H9 (cell line): ENCODE data around the gene PTGIR. TPM values are rescaled to one million over a fixed set of nuclear protein-coding genes. Genes with fewer than 3 reads are reported as not detected.
A peak's percentile ranks its signal among the peaks of the same experiment; 100 is the strongest.

Experiments used
- DNase-seq: peaks from one replicate; pipeline ENCODE4 v3.0.0-alpha.2; 2017
- H2AFZ ChIP-seq: one replicate; pipeline ENCODE4 v1.6.1; 2013; ENCODE audit warnings: mild to moderate bottlenecking, low read length, control low read depth, moderate library complexity
- H2AK5ac ChIP-seq: 2 replicates; pipeline ENCODE4 v1.6.1; 2013; ENCODE audit warnings: low read length, control low read depth, mixed read lengths; ENCODE audit not compliant: insufficient read length
- H2BK120ac ChIP-seq: one replicate; pipeline ENCODE4 v1.6.1; 2013; ENCODE audit warnings: low read depth, mild to moderate bottlenecking, low read length, control low read depth, inconsistent platforms; ENCODE audit not compliant: poor library complexity, severe bottlenecking
- H2BK12ac ChIP-seq: 2 replicates; pipeline ENCODE4 v1.6.1; 2013; ENCODE audit warnings: low read length, control low read depth, mixed read lengths, low read depth; ENCODE audit not compliant: insufficient read length
- H2BK15ac ChIP-seq: 2 replicates; pipeline ENCODE4 v1.6.1; 2013; ENCODE audit warnings: low read depth, low read length, control low read depth
- H2BK20ac ChIP-seq: one replicate; pipeline ENCODE4 v1.6.1; 2013; ENCODE audit warnings: low read depth, mild to moderate bottlenecking, low read length, control low read depth, inconsistent platforms; ENCODE audit not compliant: poor library complexity, severe bottlenecking
- H2BK5ac ChIP-seq: 2 replicates; pipeline ENCODE4 v1.6.1; 2013; ENCODE audit warnings: low read length, control low read depth, mixed read lengths; ENCODE audit not compliant: insufficient read length
- H3K14ac ChIP-seq: 2 replicates; pipeline ENCODE4 v1.6.1; 2013; ENCODE audit warnings: low read length, control low read depth; ENCODE audit not compliant: insufficient read depth
- H3K18ac ChIP-seq: 2 replicates; pipeline ENCODE4 v1.6.1; 2013; ENCODE audit warnings: low read depth, mild to moderate bottlenecking, mixed read lengths, low read length, control low read depth; ENCODE audit not compliant: insufficient read length
- H3K23ac ChIP-seq: 2 replicates; pipeline ENCODE4 v1.6.1; 2013; ENCODE audit warnings: low read length, control low read depth, mixed read lengths, low read depth; ENCODE audit not compliant: insufficient read length
- H3K23me2 ChIP-seq: 2 replicates; pipeline ENCODE4 v1.6.1; 2013; ENCODE audit warnings: low read depth, mild to moderate bottlenecking, mixed read lengths, low read length, control low read depth; ENCODE audit not compliant: insufficient read length, poor library complexity, severe bottlenecking
- H3K27ac ChIP-seq: 2 replicates; pipeline ENCODE4 v1.5.1; 2013; ENCODE audit warnings: low read length, control low read depth, mixed read lengths, low read depth; ENCODE audit not compliant: insufficient read length
- H3K27me3 ChIP-seq: 2 replicates; pipeline ENCODE4 v1.6.1; 2013; ENCODE audit warnings: low read length, control low read depth, inconsistent platforms; ENCODE audit not compliant: insufficient read depth
- H3K4ac ChIP-seq: 2 replicates; pipeline ENCODE4 v1.6.1; 2013; ENCODE audit warnings: low read depth, mild to moderate bottlenecking, control low read depth, inconsistent platforms, low read length, moderate library complexity
- H3K4me1 ChIP-seq: 2 replicates; pipeline ENCODE4 v1.6.1; 2013; ENCODE audit warnings: low read length, control low read depth, inconsistent platforms; ENCODE audit not compliant: insufficient read depth
- H3K4me2 ChIP-seq: 2 replicates; pipeline ENCODE4 v1.6.1; 2013; ENCODE audit warnings: low read length, control low read depth, mixed read lengths; ENCODE audit not compliant: insufficient read length, insufficient read depth
- H3K56ac ChIP-seq: 2 replicates; pipeline ENCODE4 v1.6.1; 2013; ENCODE audit warnings: low read depth, mild to moderate bottlenecking, mixed read lengths, low read length, control low read depth; ENCODE audit not compliant: insufficient read length
- H3K79me1 ChIP-seq: 2 replicates; pipeline ENCODE4 v1.6.1; 2013; ENCODE audit warnings: low read depth, mild to moderate bottlenecking, moderate library complexity, low read length, control low read depth, inconsistent platforms; ENCODE audit not compliant: insufficient read depth, poor library complexity, severe bottlenecking
- H3K79me2 ChIP-seq: 2 replicates; pipeline ENCODE4 v1.6.1; 2013; ENCODE audit warnings: low read length, control low read depth, inconsistent platforms; ENCODE audit not compliant: insufficient read depth
- H3K9ac ChIP-seq: 2 replicates; pipeline ENCODE4 v1.6.1; 2013; ENCODE audit warnings: low read length, control low read depth, mixed read lengths; ENCODE audit not compliant: insufficient read length; ENCODE audit errors: extremely low read depth
- H3K9me3 ChIP-seq: one replicate; pipeline ENCODE4 v1.6.1; 2013; ENCODE audit warnings: low read depth, low read length, inconsistent platforms; ENCODE audit not compliant: control insufficient read depth
- H3T11ph ChIP-seq: one replicate; pipeline ENCODE4 v1.6.1; 2013; ENCODE audit warnings: mild to moderate bottlenecking, low read length, control low read depth, inconsistent platforms
- H4K20me1 ChIP-seq: one replicate; pipeline ENCODE4 v1.6.1; 2013; ENCODE audit not compliant: control insufficient read depth, insufficient read length, insufficient read depth
- H4K5ac ChIP-seq: 2 replicates; pipeline ENCODE4 v1.6.1; 2013; ENCODE audit warnings: low read depth, mild to moderate bottlenecking, mixed read lengths, low read length, control low read depth; ENCODE audit not compliant: insufficient read length
- H4K8ac ChIP-seq: replicated peaks from 2 replicates; pipeline ENCODE4 v1.6.1; 2013; ENCODE audit warnings: low read length, control low read depth, mixed read lengths, low read depth; ENCODE audit not compliant: insufficient read length
- H4K91ac ChIP-seq: 2 replicates; pipeline ENCODE4 v1.6.1; 2013; ENCODE audit warnings: low read depth, mild to moderate bottlenecking, moderate library complexity, mixed read lengths, low read length, control low read depth; ENCODE audit not compliant: insufficient read length
- H3K27ac Mint-ChIP-seq, 3 experiments: 2 replicates in 2 of 3; 3 replicates in 1 of 3; pipeline ENCODE4 v1.8.0; 2020 to 2021; ENCODE audit warnings: mixed read lengths in 3 of 3, mild to moderate bottlenecking in 1 of 3, moderate library complexity in 1 of 3
- H3K27me3 Mint-ChIP-seq: 2 replicates; pipeline ENCODE4 v1.8.0; 2021; ENCODE audit warnings: low read depth, mild to moderate bottlenecking, moderate library complexity, mixed read lengths
- H3K36me3 Mint-ChIP-seq, 3 experiments: 2 replicates in 2 of 3; 3 replicates in 1 of 3; pipeline ENCODE4 v1.8.0; 2020 to 2021; ENCODE audit warnings: low read depth in 3 of 3, mixed read lengths in 3 of 3; ENCODE audit not compliant: insufficient read depth in 1 of 3
- H3K4me1 Mint-ChIP-seq, 2 experiments: 2 replicates each; pipeline ENCODE4 v1.8.0; 2020; ENCODE audit warnings: mixed read lengths in 2 of 2
- H3K4me3 Mint-ChIP-seq, 2 experiments: 2 replicates in 1 of 2; 3 replicates in 1 of 2; pipeline ENCODE4 v1.8.0; 2020 to 2021; ENCODE audit warnings: mild to moderate bottlenecking in 2 of 2, mixed read lengths in 2 of 2, moderate library complexity in 1 of 2
- H3K9me3 Mint-ChIP-seq, 2 experiments: 2 replicates in 1 of 2; 3 replicates in 1 of 2; pipeline ENCODE4 v1.8.0; 2020; ENCODE audit warnings: mild to moderate bottlenecking in 2 of 2, mixed read lengths in 2 of 2, moderate library complexity in 1 of 2
- CTCF ChIP-seq: fragments of 200-600 bp; sonication (generic); conservative IDR thresholded peaks from 3 replicates; pipeline ENCODE4 v1.8.0; 2021; ENCODE audit warnings: antibody characterized with exemption, mild to moderate bottlenecking
- WGBS: extraction: QIAGEN DNeasy Blood & Tissue Kit; methylation state at CpG from one replicate; pipeline ENCODE4 v1.1.7; 2013; ENCODE audit warnings: missing lambda C conversion rate, low lambda C conversion rate, mixed read lengths; ENCODE audit not compliant: insufficient read length; ENCODE audit errors: extremely low coverage; 5-methylcytosine and 5-hydroxymethylcytosine counted together
- total RNA-seq: library from RNA; stranded (reverse); gene quantifications from 2 replicates; pipeline ENCODE4 v1.2.1, GENCODE V29; 2021

The PTGIR gene
- total RNA-seq, 1 experiment from 2014 or later = not detected

- Histone ChIP-seq H2BK5ac (no peak overlapping the region), H4K91ac (no peak overlapping the region), H3T11ph (no peak overlapping the region), H3K23me2 (peaks cover 8% of the 10 kb centered on the region), H3K18ac (no peak overlapping the region), H3K4ac (no peak overlapping the region), H3K27ac (no peak overlapping the region), H2AK5ac (no peak overlapping the region), H4K20me1 (no peaks in the 10 kb centered on the region), H3K9ac (no peak overlapping the region), H2BK15ac (no peak overlapping the region), H3K23ac (no peak overlapping the region), H3K4me1 (no peaks in the 10 kb centered on the region), H4K8ac (no peak overlapping the region), H4K5ac (no peak overlapping the region), H3K79me1 (peaks cover 4% of the 10 kb centered on the region), H3K27me3 (no peaks in the 10 kb centered on the region), H3K14ac (no peak overlapping the region), H3K79me2 (peaks cover 5% of the 10 kb centered on the region; the same call in 1 of the 2 replicates), H2BK120ac (no peak overlapping the region), H3K9me3 (no peaks in the 10 kb centered on the region), H2BK20ac (no peak overlapping the region), H3K4me2 (no peak overlapping the region), H3K56ac (no peak overlapping the region), H2AFZ (no peak overlapping the region), H2BK12ac (no peak overlapping the region)
- no peak for TF ChIP-seq CTCF
- H3K4me1 Mint-ChIP-seq = peaks cover 19 to 31% of the 10 kb centered on the region in 2 experiments
- H3K27me3 Mint-ChIP-seq = no peaks in the 10 kb centered on the region
- H3K36me3 Mint-ChIP-seq = peaks cover 28 to 53% (median 52%) of the 10 kb centered on the region in 3 experiments; a peak in 6 of 7 replicates
- H3K27ac Mint-ChIP-seq = peak overlapping the region in 1 of 3 experiments; percentile 22; a peak in 1 of 7 replicates
- no peaks in the 10 kb centered on the region for H3K9me3 Mint-ChIP-seq
- H3K4me3 Mint-ChIP-seq = no peak overlapping the region
- DNase-seq = no peak
- no CpG with 5 or more reads among the region's 12 CpGs for WGBS
Observed at GRCh38 chr19:46606681-46607447, 18.0 kb downstream of the PTGIR start.
